Fibroblast of the conjunctiva (primary cell): ENCODE measurements around the gene DPH2.

ENCODE experiments used
- DNase-seq: peaks from one replicate; pipeline ENCODE4 v3.0.0-alpha.2; 2010; ENCODE audit warnings: low read depth

DPH2 gene

DNA sequence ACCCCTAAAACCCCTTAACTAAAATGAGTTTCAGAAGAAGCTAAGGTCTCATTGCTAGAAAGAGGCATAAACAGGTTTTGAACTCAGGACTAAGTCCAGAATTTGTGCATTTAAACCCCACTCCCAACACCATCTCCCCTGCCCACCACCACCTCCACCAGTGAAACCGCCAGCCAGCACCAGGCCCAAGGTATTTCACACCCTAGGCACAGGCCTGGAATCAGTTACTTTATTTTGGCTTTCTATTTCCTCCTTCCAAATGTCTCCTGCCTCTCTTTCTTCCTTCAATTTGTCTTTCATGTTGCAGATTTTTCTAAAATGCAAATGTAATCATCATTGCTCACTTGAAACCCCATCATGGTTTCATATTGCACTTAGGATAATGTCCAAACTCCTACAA is 24.9 kb upstream of the DPH2 start:
- DNase-seq: no peak

DNA sequence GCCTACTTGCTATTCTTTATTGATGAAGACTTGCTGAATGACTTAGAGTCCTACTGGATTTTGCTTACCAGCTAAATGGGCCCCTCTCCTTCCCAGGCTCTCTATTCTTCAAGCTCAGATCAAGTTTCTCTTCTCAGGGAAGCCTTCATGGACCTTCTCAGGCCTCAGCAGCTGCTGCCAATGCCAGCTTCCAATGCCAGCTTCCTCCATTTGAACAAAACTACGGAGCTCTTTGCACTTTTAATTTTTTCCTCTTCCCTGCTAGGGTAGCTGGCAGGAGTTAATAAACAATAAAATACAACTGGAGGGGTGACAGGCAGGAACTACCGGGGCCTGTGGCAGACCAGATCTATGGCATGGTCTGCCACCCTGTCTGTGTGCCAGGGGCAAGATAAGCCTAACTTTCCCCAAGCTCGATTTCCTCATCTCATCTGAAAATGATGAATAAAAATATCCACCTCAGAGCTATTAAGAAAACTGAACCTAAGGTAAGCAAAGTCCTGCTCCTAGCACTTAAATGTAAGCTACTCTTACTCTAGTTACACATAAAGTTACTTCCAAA is 24.1 kb upstream of the DPH2 start:
- DNase-seq: no peak

DNA sequence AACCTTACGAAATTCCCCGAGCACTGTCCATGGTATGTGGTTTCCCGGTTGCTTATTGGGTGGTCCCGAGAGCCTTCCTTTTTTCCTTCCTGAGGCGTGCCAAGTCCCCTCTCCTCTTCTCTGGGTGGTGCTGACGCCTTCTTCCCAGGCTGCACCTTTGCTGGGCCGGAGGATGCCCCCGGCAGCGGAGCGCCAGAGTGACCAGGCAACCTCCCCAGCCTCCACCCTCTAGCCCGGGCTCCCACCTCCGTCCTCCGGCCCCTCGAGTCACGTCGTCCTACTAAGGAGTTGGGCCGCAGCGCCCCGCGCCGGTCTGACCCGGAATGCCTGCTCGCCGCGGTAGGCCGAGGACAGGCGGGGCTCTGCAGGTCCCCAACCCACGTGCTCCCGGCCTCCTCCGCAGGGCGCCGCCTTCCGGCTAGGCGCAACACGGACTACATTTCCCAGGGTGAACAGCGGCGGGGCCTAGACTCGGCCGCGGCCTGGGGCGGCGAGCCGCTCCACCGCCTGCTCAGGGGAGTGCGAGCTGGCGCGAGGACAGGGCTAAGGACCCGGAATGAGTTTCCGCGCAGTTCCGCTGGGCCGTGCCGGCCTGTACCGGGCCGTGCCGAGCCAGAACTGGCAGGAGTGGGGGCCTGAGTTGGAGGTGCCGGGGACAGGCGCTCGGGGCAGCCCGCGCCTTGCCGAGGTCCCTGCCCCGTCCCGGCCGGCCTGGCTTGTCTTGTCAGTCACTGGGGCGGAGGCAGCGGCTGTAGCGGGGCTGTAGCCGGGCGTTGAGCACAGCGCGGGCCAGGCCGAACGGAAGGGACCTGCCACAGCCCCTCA is 23.4 kb upstream of the DPH2 start, which contains the start of gene IPO13:
TSS of gene IPO13 (plus strand) at position 715 of the 825 bp plus-strand sequence. CDS start 651 bp downstream, outside the sequence.
- DNase-seq: peak; percentile 91

- no peak for DNase-seq
Observed at GRCh38 chr1:43947061-43947873, 22.5 kb upstream of the DPH2 start.

DNA sequence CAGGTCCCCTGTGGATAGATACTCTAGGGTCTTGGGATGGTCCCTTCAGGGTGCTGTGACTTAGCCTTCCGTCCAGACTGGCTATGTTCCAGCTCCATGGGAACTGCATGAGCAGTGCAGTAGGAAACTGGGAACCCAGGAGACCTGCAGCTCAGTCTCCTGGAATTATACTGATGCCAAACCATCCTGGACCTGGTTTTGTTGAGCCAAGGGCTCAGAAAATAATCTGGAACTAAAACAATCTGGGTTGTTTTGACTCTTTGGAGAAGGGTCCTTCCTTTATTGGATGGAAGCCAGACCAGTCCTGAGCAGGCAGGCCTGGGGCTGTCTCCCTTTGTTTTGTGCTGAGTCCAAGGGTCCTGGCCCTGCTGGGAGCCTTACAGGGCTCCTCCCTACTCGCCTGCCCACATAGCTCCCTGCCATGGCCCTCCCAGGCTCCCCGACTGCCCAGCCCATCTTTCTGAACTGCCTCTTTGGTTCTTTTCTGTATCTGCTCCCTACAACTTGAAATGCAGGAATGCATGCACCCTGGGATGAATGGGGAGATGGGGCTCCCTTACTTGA is 21.9 kb upstream of the DPH2 start:
- no peak for DNase-seq

DNA sequence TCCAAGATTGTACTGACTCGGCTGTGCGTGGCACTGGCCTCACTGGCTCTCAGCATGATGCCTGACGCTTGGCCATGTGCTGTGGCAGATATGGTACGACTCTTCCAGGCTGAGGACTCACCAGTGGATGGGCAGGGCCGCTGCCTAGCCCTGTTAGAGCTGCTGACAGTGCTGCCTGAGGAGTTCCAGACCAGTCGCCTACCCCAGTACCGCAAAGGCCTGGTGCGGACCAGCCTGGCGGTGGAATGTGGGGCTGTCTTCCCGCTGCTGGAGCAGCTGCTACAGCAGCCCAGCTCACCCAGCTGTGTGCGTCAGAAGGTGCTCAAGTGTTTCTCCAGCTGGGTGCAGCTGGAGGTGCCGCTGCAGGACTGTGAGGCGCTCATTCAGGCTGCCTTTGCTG is 20.1 kb upstream of the DPH2 start:
- no peak for DNase-seq

DNA sequence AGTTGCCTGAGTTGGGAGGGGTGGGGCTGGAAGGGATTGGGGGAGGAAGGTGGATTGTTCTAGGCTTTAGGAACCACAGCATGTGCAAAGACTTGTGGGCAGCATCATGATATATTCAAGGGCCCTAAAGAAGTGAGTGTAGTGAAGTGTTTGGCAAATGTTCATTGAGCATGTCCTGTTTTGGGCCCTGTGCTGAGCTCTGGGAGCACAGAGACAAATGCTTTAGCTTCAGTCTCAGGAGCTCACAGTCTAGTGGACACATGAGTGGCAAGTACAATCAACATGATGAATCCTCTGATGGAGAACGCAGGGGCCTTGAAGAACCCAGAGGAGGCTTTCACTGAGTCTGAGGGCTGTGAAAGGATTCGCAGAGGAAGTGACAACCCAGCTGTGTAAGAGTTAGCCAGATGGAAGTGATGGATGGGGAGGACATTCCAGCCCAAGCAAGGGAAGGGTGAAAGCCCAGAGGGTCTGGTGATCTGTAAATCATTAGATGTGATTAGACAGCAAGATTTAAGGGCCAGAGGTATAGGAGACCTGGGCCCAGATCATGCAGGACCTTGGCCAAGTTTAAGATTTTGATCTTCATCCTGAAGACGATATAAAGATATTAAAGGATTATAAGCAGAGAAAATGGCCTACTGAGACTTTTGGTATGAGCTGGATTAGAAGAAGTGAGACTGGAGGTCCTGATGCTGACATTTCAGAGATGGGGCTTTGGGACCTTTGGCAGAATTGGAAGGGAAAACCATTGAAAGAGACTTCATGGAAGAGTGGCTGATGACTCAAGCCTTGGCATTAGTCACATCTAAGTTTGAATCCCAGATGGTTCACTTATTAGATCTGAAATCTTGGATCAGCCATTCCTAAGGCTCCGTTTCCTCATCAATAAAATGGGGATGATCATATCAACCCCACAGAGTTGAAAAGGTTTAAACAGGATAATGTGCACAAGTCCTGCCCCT is 18.5 kb upstream of the DPH2 start:
- DNase-seq: no peak

- no peak for DNase-seq
Observed at GRCh38 chr1:43952731-43953346, 17.0 kb upstream of the DPH2 start.

GRCh38 chr1:43953361-43953760 is 16.4 kb upstream of the DPH2 start:
- no peak for DNase-seq

- DNase-seq: no peak
Observed at GRCh38 chr1:43954036-43954435, 15.8 kb upstream of the DPH2 start.

DNA sequence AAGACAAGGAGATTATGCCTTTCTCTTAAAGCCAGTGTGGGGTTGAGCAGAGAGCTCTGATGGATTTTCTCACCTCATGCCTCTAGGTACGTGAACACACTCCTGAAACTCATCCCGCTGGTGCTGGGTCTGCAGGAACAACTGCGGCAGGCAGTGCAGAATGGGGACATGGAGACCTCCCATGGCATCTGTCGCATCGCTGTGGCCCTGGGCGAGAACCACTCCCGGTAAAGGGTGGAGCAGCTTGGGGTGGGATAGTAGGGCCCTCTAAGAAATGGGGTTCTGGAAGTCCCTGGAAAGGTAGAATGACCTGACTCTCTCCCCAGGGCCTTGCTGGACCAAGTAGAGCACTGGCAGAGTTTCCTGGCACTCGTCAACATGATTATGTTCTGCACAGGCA is 13.6 kb upstream of the DPH2 start:
- DNase-seq: no peak

DNA sequence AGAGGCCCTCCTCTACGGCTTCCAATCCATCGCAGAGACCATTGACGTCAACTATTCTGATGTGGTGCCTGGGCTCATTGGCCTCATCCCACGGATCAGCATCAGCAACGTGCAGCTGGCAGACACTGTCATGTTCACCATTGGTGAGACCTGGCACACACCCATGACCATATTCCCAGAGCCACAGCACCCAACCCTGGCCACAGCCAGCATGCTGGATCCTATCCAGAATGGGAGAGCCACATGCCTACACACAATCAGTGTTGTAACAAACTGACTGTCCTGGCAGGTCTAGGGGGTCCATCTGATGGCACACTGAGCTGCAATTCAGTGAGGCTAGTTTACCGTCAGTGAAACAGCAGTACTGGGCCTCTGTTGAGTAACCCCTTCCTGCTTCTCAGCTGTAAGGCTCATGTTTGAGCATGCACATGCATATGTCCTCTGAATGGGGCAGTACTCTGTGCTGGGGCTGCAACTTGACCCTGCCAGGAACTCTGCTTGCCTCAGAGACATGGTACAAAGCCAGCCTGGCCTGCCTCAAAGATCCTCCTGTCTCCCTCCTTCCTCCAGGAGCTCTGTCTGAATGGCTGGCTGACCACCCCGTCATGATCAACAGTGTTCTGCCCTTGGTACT is 12.3 kb upstream of the DPH2 start:
- DNase-seq: no peak

DNA sequence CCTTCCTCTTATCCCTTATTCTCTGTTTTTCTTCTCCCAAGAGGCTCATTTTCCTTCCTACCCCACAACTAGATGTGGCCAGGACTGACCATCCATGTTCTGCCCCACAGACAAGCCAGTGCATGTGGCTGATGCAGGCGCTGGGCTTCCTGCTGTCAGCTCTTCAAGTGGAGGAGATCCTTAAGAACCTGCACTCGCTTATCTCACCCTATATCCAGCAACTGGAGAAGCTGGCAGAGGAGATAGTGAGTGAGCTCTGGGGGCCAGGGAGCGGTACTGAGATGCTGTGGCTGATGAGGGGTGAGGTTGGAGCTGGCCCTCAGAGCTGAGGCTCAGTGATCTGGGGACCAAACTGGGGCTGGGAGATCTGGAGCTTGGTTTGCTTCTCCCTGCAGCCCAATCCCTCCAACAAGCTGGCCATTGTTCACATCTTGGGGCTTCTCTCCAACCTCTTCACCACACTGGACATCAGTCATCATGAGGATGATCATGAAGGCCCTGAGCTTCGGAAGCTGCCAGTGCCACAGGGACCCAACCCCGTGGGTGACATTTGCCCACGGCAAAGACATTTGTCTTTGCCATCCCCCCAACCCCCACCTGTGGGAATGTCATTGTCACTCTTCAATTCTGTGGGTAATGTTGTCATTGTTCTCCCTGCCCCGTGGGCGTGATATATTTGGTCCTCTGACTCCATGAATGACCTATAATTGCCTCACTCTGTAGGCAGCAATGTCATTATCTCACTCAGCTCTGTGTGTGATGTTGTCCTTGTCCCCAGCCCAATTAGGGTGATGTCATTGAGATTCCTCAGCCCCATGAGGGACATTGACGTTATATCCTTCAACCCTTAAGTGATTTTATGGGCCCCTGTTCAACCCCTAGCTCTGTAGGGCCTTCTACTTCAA is 11.2 kb upstream of the DPH2 start:
- DNase-seq: no peak

DNA sequence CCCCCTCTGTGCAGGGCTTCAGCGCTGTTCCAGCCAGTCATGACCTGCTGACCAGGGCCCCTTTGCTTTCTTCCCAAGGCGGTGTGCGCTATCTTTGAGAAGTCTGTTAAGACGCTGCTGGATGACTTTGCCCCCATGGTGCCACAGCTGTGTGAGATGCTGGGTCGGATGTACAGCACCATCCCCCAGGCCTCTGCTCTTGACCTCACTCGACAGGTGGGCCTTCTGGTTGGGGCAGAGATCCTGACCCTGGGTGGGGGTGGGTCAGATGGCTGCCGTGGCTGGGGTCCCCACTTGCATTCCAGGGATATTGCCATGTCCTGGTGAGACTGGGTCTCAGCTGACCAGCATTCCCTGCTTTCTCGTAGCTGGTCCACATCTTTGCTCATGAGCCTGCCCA is 9.0 kb upstream of the DPH2 start:
- no peak for DNase-seq

- no peak for DNase-seq
Observed at GRCh38 chr1:43961692-43962091, 8.1 kb upstream of the DPH2 start.

- no peak for DNase-seq
Observed at GRCh38 chr1:43962324-43962723, 7.5 kb upstream of the DPH2 start.

GRCh38 chr1:43963006-43963405 is 6.8 kb upstream of the DPH2 start:
- no peak for DNase-seq

GRCh38 chr1:43963890-43964289 is 5.9 kb upstream of the DPH2 start:
- DNase-seq: no peak

DNA sequence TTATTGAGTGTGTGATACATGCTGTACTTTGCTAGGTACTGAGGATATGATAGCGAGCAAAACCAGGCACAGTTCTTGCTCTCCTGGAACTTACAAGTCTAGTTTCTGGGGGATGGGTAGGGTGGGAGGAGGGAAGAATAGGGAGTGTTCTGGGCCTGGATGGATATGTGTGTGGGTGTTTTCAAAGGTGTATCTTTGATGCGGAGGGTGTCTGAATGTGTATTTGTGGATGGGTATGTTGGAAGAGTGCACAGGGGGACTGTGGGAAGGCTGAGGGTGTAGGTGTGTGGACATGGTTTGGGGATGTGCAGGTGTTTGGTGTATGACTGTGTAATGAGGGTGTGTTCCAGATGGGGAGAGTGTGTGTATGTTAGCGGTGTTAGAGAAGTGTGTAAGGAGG is 4.5 kb upstream of the DPH2 start:
- no peak for DNase-seq
